KOPT-K1 (cell line): ENCODE data around the gene SENP8.
"Not testable (repeated sequence)": the region's sequence is repeated elsewhere in the genome, so short reads cannot be mapped to it uniquely, and the experiment has no call there.

Experiments
- H3K27ac ChIP-seq: fragments of 200-600 bp; sonication (generic); 2 replicates; pipeline ENCODE4 v1.5.1; 2016; ENCODE audit warnings: antibody characterized with exemption, mild to moderate bottlenecking, low read depth, low read length; ENCODE audit not compliant: poor library complexity, severe bottlenecking
- H3K36me3 ChIP-seq: fragments of 200-600 bp; sonication (generic); 2 replicates; pipeline ENCODE4 v1.5.1; 2017; ENCODE audit warnings: antibody characterized with exemption, mild to moderate bottlenecking, low read length, moderate library complexity; ENCODE audit not compliant: insufficient read depth
- H3K9me3 ChIP-seq: fragments of 200-600 bp; sonication (generic); 2 replicates; pipeline ENCODE4 v1.5.1; 2017; ENCODE audit warnings: antibody characterized with exemption, low read length, mild to moderate bottlenecking; ENCODE audit not compliant: insufficient read depth, poor library complexity, severe bottlenecking

SENP8 gene

GRCh38 chr15:72118017-72118978 lies at the start of gene SENP8, which contains the start of gene MYO9A:
Gene SENP8, plus strand, starts transcription at chr15:72118403. Its CDS starts 21,221 bp downstream, at chr15:72139624.
Gene MYO9A, minus strand, starts transcription at chr15:72118150. Its CDS starts 71,587 bp downstream, at chr15:72046563.
- Histone ChIP-seq H3K9me3 (no peaks in the 10 kb centered on the region), H3K27ac (peak within 1 kb of the TSS; percentile 81), H3K36me3 (no peaks in the 10 kb centered on the region)

DNA sequence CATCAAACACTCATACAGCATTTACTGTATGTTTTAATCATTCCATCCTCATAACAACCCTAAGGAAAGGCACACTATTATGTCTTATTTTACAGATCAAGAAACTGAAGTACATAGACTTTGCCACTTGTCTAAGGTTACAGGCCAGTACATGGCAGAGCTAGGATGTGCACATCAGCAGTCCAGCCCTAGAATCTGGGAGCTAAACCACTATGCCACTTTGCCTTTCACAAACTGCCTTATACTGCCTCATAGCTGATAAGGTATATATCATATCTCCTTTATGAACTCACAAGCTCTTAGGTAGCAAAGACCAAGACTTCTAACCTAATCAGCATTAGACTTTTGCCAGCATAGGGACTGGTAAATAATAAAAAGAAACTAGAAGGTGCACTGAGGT lies 49.3 kb upstream of the SENP8 start:
- Histone ChIP-seq H3K9me3 (no peaks in the 10 kb centered on the region), H3K36me3 (no peaks in the 10 kb centered on the region), H3K27ac (no peak overlapping the region)

- H3K36me3 ChIP-seq = no peaks in the 10 kb centered on the region
- no peak overlapping the region for H3K27ac ChIP-seq
- no peaks in the 10 kb centered on the region for H3K9me3 ChIP-seq
Measured at GRCh38 chr15:72070817-72071447, 47.3 kb upstream of the SENP8 start.

GRCh38 chr15:72071448-72071825 lies 46.8 kb upstream of the SENP8 start:
- H3K27ac ChIP-seq, H3K36me3 ChIP-seq, H3K9me3 ChIP-seq: not testable (repeated sequence)

GRCh38 chr15:72074335-72075060 lies 43.7 kb upstream of the SENP8 start:
- Histone ChIP-seq H3K36me3 (no peaks in the 10 kb centered on the region), H3K9me3 (no peaks in the 10 kb centered on the region), H3K27ac (no peak overlapping the region)

- Histone ChIP-seq H3K27ac (peak overlapping the region; percentile 60), H3K36me3 (no peaks in the 10 kb centered on the region), H3K9me3 (no peaks in the 10 kb centered on the region)
Measured at GRCh38 chr15:72077950-72078349, 40.3 kb upstream of the SENP8 start.

- no peaks in the 10 kb centered on the region for H3K36me3 ChIP-seq
- H3K27ac ChIP-seq = peak overlapping the region; percentile 60
- no peaks in the 10 kb centered on the region for H3K9me3 ChIP-seq
Measured at GRCh38 chr15:72078887-72079286, 39.3 kb upstream of the SENP8 start.

DNA sequence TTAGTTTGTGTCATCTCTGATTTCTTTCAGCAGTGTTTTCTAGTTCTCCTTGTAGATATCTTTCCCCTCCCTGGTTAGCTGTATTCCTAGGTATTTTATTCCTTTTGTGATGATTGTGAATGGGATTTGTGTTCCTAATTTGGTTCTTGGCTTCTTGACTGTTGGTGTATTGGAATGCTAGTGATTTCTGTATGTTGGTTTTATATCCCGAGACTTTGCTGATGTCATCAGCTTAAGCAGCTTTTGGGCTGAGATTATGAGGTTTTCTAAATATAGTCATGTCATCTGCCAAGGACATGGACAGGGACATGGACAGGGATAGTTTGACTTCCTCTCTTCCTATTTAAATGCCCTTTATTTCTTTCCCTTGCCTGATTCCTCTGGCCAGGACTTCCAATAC lies 36.0 kb upstream of the SENP8 start:
- H3K27ac ChIP-seq = no peak overlapping the region
- H3K36me3 ChIP-seq = no peaks in the 10 kb centered on the region
- H3K9me3 ChIP-seq = peaks cover 4% of the 10 kb centered on the region

- Histone ChIP-seq H3K36me3 (no peaks in the 10 kb centered on the region), H3K9me3 (peaks cover 4% of the 10 kb centered on the region), H3K27ac (no peak overlapping the region)
Measured at GRCh38 chr15:72086010-72086697, 32.0 kb upstream of the SENP8 start.

- Histone ChIP-seq H3K36me3 (no peaks in the 10 kb centered on the region), H3K9me3 (peaks cover 4% of the 10 kb centered on the region)
Measured at GRCh38 chr15:72086920-72087648, 31.1 kb upstream of the SENP8 start.

GRCh38 chr15:72092006-72092405 lies 26.2 kb upstream of the SENP8 start:
- Histone ChIP-seq H3K36me3 (no peaks in the 10 kb centered on the region), H3K9me3 (no peaks in the 10 kb centered on the region), H3K27ac (no peak overlapping the region)

More at GRCh38 chr15:72086920-72087648, 31.1 kb upstream of the SENP8 start:
- no peak overlapping the region for H3K27ac ChIP-seq

GRCh38 chr15:72092691-72093090 lies 25.5 kb upstream of the SENP8 start:
- Histone ChIP-seq H3K27ac (no peak overlapping the region), H3K9me3 (no peaks in the 10 kb centered on the region), H3K36me3 (no peaks in the 10 kb centered on the region)

GRCh38 chr15:72096796-72097195 lies 21.4 kb upstream of the SENP8 start:
- Histone ChIP-seq H3K36me3 (no peaks in the 10 kb centered on the region), H3K27ac (no peak overlapping the region), H3K9me3 (no peaks in the 10 kb centered on the region)

- no peaks in the 10 kb centered on the region for H3K9me3 ChIP-seq
- H3K27ac ChIP-seq = no peak overlapping the region
- H3K36me3 ChIP-seq = no peaks in the 10 kb centered on the region
Measured at GRCh38 chr15:72098040-72098439, 20.2 kb upstream of the SENP8 start.
